Activated naive CD4-positive, alpha-beta T cell treated with Interleukin-2 at 50 U/mL for 16 hours (primary cell): Measurements from ENCODE around the gene LILRA5.
A peak's percentile ranks its signal among the peaks of the same experiment; 100 is the strongest.
"Not testable (repeated sequence)": the region's sequence is repeated elsewhere in the genome, so short reads cannot be mapped to it uniquely, and the experiment has no call there.

Source experiments
- DNase-seq: peaks from one replicate; pipeline ENCODE4 v3.0.0-alpha.2; 2020

LILRA5 gene

DNA sequence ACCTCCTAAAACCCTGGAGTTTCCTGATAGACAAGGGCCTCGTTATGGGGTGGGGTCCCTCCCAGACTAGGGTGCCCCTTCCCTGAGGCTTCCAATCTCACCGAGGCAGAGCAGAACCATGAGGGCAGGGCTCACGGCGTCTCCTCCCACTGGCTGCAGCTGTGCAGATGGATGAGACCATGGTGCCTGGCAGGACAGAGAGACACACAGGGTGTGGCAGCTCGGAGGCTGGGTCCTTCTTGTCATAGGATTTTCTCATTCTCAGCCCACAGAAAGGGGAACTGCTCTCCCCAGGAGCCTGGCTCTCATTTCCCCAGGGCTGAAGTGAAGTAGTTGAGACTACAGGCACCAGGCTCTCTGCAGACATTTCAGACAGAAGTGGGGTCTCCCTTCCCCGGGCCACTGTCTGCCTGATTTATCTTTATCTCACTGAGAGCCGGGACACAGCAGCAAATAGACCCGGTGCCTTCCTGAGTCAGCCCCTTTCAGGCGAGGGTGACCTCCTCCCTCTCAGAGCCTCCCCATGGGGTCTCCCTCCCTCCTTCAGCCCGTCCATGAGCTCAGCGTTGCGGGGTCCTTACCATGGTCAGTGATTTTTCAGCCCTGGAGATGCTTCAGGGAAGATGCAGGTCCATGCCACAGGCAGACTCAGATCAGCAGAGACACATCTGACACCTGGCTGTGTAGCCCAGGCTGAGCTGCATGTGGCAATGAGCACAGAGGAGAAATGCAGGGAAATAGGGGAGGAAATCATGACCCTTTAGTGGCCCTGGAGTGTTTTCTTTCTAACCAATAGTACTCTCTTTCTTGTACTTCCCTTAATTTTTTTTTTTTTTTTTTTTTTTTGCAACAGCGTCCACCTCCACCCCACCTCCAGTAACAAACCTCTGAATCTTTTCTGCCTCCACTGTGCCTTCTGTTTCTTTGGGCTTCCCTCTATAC is at the start of gene LILRA5:
Gene LILRA5 (minus strand): TSS at position 731 of the 942 bp plus-strand sequence. CDS start 147 bp downstream, at position 584.
- DNase-seq = no peak

DNA sequence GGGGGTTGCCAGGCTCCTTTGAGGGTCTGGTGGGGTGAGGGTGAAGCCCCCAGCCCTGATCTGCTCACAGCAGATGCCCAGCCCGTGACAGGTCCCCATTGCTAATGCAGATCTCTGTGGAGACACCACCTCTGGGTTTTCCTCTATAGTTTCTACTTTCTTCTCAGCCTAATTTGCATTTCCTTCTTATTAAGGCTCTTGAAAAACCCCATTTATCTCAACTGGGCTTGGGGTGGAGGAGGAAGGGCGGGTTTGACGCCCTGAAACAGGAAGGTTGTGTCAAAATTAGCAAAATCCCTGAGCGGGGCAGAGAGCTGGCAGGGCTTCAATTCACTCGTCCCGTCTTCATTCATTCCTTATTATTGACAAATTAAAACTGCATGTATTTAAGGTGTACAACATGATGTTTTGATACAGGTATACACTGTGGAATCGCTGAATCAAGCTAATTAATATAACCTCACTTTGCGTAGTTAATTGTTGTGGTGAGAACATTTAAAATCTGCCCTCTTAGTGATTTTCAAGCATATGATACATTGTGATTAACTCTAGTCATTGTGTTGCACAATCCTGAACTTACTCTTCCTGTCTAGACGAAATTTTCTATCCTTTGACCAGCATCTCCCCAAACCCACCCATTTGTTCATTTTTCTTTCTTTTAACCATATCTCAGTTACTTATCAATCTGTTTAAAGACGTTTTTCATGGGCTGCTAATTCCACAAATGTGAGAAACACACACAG is 48.9 kb upstream of the LILRA5 start:
- not testable (repeated sequence) for DNase-seq

DNA sequence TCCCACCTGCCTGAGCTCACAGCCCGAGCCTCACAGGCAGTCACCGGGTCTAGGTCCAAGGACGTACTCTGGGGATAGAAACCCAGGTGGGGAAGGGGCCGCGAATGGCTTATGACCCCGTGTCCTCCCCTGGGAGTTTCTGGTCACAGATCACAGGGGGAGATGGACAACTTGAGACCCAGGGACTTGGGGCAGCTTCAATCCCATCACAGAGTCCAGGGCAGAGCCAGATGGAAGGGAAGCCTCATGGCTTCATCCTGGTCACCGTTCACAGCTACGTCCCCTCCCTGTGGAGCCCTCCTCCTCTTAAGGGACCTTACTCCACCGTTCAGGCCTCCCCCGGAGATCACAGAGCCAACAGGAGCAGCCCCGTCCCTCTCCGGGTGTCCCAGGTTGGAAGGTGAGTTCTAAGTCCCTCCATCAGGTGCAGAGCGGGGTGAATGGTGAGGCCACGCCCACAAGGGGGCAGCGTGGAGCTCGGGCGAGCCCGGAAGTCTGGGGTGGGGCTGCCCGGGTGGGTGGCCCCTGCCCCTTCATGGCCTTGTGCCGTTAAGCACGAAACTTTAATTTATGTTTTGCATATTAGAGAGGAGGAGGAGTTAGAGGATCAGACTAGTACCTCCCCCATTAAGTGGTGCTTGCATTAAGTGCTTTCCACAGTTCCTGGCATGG is 46.3 kb upstream of the LILRA5 start:
- peak; percentile 72 for DNase-seq

DNA sequence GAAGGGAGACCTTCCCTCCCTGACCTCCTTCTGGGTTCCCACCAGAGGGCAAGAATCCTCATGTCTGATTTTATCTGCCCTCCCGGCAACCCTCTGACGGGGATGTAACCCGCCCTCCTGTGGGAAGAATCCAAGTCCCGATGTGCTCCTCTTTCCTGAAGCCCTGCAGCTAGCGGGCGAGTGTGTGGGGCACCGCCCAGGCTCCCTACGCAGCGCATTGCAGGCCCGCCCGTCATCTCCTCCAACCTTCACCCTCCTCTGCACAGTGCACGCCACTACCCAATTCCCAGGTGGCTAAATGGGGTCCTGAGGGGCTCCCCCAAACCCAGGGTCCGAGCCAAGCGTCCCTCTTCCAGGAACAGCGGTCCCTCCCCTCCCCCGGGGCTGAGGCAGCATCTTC is 44.4 kb upstream of the LILRA5 start:
- DNase-seq = no peak

DNA sequence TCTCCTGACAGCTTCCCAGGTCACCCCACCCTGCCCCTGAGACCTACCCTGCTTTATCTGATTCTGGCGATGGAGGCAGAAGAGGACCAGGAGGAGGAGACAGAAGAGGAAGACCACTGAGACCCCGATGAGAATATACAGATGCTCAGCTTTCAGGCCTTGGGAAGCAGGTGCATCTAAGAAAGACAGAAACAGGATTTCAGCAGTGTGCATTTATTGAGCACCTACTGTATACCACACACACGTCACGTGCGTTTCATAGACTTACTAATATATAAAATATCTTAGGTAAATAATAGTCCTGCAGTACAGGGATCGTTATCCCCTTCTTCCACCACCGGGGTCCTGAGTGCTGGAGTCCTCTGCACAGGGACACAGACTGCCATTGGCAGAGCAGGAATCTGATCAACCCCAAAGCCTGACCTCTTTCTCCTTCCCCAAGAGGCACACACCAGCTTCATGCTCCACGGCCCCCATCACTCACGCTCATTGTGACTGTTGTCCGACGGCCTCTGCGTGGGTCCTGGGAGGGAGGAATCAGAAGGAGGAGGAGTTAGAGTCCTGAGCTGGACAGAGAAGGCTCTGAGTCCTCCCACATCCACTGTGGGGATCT is 43.6 kb upstream of the LILRA5 start:
- DNase-seq = no peak

DNA sequence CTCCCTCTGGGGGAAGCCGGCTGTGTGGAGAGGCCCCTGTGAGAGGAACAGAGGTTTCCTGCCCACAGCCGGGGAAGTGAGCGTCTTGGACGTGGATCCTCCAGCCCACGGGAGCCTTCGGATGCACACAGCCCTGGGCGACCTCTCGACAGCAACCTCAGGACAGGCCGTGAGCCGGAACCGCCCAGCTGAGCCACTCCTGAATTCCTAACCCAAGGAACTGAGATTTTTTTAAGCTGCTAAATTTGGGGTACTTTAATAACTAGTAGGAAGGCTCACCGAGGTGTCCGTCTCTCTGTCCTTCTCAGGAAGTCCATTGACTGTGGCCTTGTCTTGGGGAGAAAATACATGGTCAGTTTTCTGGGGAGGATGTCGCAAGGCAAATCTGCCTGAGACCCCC is 42.7 kb upstream of the LILRA5 start:
- no peak for DNase-seq

DNA sequence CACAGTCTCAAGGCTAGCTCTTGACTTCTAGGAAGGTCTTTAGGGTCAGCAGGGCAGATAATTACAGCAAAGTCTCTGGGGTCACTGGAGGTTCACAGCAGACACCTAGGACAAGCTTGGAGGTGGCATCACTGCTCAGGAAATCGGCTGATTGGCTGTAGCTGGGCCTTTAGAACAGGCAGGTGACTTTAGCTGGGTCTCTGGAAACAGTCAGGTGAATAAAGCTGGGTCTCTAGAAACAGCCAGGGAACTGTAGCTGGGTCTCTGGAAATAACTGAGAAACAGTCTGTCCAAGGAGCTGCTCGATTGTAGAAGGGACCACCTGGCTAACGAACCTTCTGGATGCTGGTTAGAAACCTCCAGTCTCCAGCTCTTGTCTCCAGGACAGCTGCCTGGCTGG is 41.8 kb upstream of the LILRA5 start:
- DNase-seq = no peak

DNA sequence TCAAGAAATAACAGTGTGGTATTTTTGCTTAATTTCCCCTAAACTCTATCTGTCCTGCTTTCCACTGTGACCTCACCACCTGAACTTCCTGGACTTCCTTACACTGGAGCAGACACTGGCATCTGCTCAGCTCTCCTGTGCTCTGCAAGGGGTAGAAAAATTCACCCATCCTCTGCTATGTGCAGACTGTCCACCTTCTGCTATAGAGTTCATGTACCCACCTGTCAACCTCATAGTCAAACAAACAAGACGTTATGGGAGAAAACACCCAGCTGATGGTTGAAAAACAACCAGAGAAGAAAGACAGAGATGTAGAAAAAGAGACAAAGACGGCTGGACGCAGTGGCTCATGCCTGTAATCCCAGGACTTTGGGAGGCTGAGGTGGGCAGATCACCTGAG is 39.6 kb upstream of the LILRA5 start:
- no peak for DNase-seq

DNA sequence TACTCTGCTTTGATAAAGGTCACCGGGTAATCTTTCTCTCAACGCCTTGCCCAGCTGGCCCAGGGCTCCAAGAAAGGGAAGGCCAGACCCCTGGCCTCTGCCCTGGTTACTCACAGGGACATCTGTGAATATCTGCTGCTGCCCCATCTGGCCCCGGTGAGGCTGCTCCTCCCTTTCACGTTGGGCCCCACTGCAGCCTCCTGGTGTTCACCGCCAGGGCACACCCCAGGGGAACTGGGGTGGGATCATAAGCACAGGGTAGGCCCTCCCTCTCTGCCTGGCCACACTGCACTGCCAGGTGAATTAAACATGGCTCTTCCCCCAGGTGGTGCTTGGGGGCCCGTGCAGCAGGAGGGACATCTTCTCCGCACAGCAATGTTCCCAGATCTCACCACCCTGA is 39.1 kb upstream of the LILRA5 start:
- DNase-seq = no peak

DNA sequence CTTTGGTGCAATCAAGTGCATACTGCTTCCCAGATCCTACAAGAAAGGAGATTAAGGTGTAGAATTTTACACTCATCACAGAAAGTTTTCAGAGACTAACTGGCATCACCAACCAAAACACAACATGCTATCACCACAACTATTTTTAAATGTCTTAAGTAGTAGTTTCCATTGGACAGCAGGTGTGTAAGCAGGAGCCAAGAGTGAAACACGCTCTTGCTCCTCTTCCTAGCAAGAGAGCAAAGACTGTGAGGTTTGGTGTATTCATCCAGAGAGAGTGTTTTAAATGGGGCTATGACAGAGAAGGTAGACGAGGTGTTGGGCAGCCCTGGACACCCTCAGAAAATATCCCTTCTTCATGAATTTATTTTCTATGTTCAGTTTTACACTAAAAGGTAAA is 38.5 kb upstream of the LILRA5 start:
- no peak for DNase-seq

DNA sequence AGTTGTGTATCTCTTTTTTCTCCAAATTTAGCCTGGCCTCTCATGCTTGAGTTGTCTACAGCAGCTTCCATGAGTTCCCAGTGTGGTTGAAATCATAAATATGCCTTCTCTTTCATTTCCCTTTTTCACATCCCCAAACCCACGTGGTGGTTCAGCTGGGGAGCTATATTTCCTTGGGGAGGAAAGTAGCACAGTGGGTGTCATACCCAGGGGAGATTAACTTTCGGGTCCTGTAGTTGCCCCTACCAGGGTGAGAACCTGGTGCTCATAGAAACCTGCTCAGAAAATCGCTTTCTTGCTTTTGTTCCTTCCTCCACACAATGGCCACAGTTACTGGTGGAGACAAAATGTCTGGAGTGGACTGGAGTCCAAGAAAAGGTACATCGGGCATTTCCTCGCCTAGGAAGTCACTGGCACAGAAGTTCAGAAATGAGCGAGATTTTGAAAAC is 33.0 kb upstream of the LILRA5 start:
- no peak for DNase-seq

DNA sequence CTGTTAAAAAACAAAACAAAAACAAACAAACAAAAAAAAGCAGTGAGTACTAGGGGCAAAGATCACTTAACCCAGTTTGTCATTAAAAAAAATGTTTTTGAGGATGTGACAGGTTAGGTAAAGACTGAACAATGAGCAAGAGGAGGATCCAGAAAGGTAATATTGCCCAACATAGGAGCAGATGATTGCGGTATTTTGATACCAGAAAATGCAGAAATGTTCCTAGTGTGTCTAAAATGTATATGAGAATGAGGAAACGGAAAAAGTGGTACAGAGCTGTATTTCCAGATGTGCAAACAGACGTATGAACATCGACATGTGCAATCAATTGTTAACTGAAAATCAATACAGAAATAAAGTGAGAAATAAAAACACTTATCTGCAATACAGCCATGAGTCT is 30.9 kb upstream of the LILRA5 start:
- no peak for DNase-seq

DNA sequence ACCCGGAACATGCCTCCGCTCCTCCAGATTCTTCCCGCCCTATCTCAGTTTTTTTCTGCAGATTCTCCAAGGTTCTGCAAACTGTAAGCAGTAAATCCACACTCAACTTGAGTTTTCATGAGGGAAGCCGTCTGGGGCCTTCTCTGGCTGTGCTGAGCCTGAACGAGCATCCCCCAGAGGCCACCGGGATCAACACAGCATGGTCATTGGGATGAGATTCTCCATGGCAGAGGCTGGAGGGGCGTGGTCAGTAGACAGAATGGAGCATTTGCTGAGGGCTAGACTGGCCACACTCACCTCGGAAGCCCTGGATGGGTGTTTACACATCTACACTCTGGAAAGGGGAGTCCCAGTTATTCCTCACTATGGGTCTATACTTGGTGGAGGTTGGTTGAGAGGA is 28.3 kb upstream of the LILRA5 start:
- DNase-seq = no peak

DNA sequence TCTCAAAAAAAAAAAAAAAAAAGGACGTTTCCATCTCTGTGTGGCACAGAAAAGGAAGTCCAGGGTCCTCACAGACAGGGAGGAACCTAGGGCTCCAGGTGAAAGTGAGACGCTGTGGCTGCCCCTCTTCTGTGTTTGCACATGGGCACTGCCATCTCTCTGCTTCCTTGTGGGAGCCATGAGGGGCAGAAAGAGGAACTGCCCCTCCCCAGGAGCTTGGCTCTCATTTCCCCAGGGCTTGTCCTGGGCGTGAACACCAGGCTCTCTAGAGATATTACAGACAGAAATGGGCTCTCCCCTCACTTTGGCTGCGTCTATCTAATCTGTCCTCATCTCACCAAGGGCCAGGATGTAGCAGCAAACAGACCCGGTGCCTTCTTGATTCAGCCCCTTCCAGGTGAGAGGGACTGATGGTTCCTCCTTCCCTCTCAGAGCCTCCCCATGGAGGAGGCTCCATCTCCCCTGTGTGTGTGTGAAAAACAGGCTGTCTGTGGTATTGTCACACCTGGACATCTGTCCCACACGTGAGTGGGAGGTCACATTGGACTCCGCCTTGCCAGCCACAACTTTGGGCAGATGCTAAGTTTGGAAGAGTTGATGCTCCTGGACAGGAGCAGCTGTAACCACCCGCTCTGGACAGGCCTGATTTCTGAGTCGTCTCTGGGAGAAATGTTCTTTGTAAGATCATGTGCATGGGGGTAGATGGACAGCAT is 26.8 kb upstream of the LILRA5 start:
- DNase-seq = no peak

DNA sequence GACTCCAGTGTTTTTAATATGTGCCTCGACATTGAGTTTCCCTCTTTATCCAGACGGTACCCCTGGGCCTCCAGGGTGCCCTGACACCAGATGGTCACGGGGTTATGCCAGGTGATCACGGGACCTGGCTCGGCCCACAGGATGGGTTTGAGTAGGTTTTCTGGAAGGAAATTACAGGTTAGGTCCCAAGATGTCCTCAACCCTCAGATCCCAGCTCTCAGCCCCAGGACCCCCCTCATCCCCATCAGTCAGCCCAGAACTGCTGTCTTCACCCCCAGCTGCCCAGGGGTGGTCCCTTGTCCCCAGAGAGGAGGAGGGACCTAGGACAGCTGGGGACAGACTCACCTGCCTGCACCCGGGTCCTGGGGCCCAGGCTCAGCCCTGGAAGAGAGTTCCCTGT is 25.6 kb upstream of the LILRA5 start:
- DNase-seq = no peak

DNA sequence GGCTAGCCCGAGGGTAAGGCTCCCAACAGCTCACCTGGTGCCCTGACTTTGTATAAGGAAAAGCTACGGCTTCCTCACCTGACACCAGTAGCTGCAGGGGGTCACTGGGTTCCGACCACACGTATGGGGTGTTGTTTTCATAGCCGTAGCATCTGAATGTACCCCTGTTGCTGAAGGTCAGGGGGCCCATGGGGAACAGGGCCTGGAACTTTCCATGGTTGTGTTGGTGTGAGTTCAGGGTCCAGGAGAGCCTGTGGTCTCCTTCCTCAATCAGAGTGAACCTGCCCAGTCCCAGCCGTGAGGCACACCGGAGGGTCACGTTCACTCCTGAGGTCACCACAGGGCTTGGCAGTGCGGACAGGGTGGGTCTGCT is 24.9 kb upstream of the LILRA5 start:
- DNase-seq = no peak

DNA sequence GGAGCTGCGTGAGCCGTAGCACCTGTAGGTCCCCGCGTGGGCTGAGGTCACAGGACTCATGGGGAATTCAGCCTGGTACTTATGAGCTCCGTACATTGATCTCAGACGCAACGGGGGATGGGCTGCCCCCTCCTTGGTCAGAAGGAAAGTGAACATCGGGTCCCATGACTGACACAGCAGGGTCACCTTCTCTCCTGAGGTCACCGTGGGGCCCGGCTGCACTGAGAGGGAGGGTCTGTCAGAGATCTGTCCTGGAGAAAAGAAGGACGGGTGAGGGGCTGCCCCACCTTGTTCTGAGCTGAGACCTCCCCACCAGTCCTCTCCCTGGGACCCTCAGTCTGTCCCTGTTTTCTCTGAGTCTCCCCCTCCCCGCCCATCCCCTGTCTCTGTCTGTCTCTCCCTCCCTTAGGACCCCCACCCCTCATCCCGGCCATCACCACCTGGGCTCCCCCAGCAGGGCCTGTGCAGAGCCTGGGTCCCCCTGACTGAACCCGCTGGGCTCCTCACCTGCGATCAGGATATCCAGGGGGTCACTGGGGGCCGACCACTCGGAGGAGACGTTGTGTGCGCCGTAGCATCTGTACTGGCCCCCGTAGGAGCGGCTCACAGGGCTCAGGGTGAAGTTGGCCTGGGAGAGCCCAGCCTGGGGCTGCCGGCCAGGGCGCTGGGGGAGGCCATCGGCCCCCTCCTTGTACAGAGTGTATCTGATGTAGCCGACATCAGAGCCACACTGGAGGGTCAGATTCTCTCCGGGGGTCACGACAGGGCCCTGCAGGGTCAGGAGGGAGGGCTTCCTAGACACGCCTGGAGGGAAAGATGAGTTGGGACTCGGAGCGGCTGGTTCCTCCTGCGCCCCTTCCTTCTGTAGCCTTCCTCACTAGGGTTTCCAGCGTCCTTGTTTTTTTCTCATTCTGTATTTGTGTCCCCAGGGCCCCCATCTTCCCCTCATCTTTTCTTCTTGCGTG is 24.2 kb upstream of the LILRA5 start:
- no peak for DNase-seq

DNA sequence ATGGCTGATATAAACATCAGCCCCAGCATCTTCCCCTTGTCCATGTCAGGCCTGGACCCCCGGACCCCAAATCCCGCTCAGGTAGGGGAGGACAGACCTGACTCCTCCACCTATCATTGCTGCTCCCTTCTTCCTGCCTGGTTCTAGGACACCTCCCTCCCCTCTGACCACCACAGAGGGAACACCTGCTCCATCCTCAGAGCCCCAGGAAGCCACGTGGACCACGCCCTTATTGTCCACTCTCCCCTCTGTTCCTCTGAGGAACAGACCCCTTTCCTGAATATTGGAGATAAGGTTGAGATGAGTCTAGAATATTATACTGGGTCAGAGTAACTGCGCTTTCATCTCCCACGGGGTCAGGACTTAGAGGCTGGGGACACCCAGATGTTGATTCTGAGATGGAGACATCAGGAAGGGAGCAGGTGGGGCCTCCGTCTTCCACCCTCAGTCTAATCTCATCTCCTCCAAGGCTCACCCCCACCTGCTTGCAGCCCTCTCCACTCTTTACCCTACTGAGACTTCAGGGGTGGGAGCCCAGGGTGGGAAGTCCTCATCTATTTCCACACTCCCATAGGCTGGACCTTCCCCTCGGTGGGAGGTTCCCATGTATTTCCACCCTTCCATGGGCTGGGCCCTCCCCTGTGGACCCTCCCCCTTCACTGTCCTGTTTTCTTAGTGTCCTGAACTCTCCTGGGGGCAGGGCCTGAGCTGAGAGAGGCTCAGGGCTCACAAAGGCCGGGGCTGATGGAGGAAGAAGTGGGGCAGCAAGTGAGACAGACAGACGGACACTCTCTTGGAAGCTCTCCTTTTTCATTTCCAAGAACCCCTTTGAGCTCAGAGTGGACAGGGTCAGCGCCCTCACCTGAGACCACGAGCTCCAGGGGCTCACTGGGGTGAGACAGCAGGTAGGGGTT is 23.3 kb upstream of the LILRA5 start:
- DNase-seq = no peak

DNA sequence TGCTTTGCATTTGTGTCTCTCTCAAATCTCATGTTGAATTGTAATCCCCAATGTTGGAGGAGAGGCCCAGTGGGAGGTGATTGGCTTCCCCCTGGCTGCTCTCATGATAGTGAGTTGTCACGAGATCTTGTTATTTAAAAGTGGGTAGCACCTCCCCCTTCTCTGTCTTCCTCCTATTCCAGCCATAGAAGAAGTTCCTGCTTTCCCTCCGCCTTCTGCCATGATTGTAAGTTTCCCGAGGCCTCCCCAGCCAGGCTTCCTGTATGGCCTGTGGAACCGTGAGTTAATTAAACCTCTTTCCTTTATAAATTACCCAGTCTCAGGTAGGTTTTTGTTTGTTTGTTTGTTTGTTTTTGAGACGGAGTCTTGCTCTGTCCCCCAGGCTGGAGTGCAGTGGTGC is 22.2 kb upstream of the LILRA5 start:
- no peak for DNase-seq
